NCI-H748 treated with DMSO at 0.1 percent for 48 hours (cell line): ENCODE data around the gene GOLGA8A.
"Not testable (repeated sequence)": the region's sequence is repeated elsewhere in the genome, so short reads cannot be mapped to it uniquely, and the experiment has no call there.

Experiments
- DNase-seq: peaks from one replicate; lab custom pipeline; 2025; lab: John Stamatoyannopoulos, UW

The GOLGA8A gene

GRCh38 chr15:34437687-34438086 lies at the start of gene GOLGA8A:
Gene GOLGA8A, minus strand, starts transcription at chr15:34437808. Its CDS starts 48,117 bp downstream, at chr15:34389691.
- DNase-seq, result peak; percentile 17

- no peak for DNase-seq
Measured at GRCh38 chr15:34483644-34484043, 46.0 kb upstream of the GOLGA8A start.

DNA sequence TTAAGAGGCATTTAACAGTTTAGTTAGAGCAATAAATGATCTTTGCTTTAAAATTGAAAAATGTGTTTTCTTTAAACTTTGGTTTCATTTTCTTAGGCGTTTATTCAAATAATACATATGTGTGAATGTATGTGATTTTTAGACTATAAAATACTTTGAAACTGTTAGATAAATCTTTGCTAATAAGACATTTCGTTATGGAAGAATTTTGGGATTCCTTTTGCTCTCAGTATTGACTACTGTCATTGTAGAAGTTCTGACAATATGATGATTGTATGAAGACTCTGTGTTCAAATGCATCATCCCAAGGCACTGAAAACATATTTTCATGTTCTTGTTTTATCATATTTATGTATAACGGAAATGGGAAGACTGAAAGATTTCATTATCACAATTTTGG lies 43.8 kb upstream of the GOLGA8A start:
- DNase-seq, result no peak

- DNase-seq, result no peak
Measured at GRCh38 chr15:34473840-34474239, 36.2 kb upstream of the GOLGA8A start.

GRCh38 chr15:34472947-34473346 lies 35.3 kb upstream of the GOLGA8A start:
- no peak for DNase-seq

DNA sequence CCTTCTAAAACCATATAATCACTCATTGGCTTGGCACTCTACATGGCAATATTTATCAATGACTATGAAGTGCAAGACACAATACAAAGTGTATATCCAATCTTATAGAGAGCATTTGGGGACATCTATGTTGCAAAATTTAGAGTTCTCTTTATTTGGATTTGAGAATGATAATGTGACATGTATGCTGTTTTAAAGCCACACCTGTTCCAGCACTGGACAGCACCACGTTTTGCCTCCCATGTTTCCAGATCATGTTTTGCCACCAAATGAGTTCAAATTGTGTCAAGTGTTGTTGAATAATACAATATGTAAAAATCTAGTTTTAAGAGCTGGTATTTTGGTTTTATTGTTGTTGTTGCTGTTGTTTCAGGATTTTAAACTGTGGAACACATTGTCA lies 33.3 kb upstream of the GOLGA8A start:
- no peak for DNase-seq

DNA sequence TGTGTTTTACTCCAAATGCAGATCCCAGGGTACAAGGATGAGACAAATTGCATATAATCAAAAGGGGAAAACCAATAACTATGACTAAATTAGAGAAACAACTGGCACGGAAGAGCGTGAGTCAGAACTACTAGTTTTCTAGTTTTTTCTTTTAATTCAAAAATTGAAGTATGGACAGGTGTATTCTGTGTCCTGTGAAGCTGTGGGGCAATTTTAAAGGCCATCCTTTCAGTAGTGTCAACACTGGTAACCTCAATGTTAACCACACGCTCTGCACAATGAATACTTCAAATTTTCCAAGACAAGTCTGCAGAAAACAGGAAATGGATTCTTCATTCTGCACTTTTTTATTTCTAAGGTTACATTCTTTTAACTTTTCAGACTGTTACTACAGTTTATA lies 32.5 kb upstream of the GOLGA8A start:
- no peak for DNase-seq

GRCh38 chr15:34461730-34462129 lies 24.1 kb upstream of the GOLGA8A start:
- no peak for DNase-seq

DNA sequence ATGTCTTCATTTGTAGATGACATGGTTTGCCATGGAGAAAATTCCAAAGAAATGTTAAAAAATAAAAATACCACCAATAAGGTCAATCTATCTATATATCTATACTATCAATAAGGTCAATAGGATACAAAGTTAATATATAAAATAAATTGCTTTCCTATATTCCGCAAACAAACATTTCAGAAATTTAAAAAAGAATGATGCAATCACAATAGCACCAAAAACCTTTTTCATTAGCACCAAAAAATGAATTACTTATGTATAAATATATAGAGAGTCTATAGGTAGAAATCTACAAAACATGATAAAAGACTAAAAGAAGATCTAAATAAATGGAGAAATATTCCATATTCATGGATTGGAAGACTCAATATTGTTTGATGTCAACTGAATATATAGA lies 22.8 kb upstream of the GOLGA8A start:
- no peak for DNase-seq

- DNase-seq, result no peak
Measured at GRCh38 chr15:34456658-34457057, 19.1 kb upstream of the GOLGA8A start.

DNA sequence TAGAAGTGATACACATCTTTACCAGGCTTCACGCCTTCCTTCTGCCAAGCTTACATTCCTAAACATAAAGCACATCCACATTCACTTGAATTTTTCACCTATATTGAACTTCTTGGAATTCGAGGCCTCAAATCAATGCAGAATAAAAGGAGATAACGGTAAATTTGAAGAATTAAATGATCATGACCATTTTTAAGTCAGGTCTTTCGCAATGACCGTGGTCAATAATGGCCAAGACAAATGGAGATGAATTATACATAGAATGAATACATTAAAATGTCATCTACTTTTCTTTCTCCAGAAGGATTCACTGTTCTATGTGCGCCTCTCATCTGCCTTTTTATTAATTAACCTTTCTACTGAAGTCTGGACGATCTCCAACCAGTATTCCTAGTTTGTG lies 5.3 kb upstream of the GOLGA8A start:
- DNase-seq, result no peak

DNA sequence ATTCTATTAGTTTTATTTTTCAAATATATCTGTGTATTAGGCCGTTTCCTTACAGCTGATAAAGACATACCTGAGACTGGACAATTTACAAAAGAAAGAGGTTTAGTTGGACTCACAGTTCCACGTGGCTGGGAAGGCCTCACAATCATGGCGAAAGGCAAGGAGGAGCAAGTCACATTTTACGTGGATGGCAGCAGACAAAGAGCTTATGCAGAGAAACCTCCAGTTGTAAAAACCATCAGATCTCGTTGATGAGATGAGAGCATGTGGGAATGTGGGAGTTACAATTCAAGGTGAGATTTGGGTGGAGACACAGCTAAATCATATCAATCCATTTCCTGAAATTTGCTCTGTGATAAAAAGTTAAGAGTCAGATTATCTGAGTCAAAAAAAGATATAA lies 2.3 kb upstream of the GOLGA8A start:
- no peak for DNase-seq

DNA sequence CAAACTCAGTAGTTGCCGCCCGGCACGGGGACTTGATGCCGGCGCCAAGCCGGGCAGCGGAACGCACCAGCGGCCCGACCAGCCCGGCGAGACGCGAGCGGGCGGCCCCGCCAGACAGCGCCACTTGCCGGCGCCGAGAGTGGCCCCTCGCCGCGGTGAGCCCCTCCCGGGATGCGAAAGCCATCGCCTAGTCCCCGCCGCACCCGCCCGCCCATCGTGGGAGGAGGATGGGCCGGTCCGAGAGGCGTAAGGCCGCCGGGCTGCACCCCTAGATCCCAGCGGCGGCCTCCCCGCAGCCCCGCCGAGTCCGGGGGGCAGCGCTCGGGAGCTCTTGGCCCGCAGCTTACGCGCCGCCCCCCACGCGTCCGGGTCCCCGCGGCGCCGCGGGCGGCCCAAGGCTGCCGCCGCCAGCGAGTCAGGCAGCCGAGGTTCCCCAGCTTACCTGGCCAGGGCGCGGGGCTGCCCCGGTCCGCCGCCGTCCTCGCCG lies 609 bp downstream of the GOLGA8A start:
- DNase-seq, result no peak

GRCh38 chr15:34436126-34436955 lies 1.3 kb downstream of the GOLGA8A start:
- no peak for DNase-seq

- no peak for DNase-seq
Measured at GRCh38 chr15:34435658-34436057, 1.9 kb downstream of the GOLGA8A start.

DNA sequence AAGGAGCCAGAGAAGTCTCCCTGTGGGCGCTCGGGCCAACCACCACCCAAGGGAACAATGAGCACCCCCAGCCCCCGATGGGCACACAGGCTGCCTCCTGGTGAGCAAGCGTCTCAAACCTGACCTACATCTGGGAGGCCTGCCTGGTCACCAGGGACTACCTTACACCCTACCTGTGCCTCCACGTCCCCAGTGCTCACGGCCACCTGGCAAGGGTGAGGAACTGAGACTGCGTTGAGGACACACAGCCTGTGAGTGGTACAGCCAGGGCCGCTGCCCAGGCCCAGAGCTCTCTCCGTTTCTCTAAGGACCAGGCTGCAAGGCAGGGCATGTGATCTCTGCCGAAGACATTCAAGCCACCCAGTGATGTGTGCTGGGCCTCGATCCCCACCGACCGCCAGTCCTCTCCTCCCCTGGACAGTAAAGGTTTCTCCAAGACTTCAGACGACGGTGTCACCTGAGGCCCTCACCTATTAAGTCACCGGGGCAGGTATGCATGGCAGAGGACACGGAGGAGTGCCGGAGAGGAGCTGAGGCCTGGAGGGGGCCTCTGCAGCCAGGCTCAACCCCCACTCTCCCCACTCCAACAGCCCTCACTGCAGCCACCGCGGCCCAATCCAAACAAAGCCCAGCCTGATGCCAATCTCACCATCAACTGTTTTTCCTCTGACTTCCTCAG lies 2.8 kb downstream of the GOLGA8A start:
- no peak for DNase-seq

- not testable (repeated sequence) for DNase-seq
Measured at GRCh38 chr15:34433956-34434626, 3.5 kb downstream of the GOLGA8A start.

GRCh38 chr15:34430642-34431041 lies 7.0 kb downstream of the GOLGA8A start:
- not testable (repeated sequence) for DNase-seq

GRCh38 chr15:34423425-34424090 lies 14.1 kb downstream of the GOLGA8A start:
- DNase-seq, result not testable (repeated sequence)

DNA sequence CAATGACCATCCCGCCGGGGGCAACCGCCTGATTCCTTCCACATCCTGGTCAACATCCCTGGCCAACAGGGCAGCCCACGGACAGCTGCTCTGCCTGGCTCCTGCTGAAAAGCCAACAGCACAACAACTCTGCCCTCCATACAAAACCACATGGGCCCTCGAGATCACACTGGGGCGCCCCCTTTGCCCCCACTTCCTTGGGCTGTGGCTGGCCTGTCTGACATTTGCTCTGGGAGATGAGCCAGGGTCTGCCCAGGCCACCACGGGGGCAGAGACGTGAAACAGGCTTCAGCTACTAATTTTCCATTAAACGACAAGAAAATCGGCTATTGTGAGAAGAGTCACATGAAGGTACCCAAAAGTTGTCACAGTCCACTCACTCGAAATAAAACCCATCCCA lies 16.7 kb downstream of the GOLGA8A start:
- not testable (repeated sequence) for DNase-seq

DNA sequence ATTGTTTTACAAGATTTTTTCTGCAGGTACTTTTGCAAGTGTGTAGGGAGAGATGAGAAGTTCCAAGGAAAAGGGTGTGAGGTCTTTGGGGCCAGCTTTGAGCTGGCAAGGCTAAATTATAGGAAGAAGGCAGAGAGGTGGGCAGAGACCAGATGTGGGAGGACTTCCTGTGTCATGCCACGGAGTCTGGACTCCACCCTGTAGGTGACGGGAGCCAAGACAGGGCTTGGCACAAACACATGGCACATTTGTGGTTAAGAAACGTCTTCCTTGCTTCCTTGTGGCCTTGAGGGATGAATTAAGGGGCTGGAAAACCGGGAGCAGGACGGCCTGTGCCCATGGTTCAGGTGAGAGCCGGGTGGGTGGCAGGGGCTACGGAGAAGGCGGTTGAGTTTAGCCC lies 19.2 kb downstream of the GOLGA8A start:
- not testable (repeated sequence) for DNase-seq

GRCh38 chr15:34409511-34409910 lies 28.1 kb downstream of the GOLGA8A start:
- not testable (repeated sequence) for DNase-seq
